ENCODE data around the gene USP34. TPM values are rescaled to one million over a fixed set of nuclear protein-coding genes. Genes with fewer than 3 reads are reported as not detected.

The USP34 gene
- total and polyA plus RNA-seq, 2 of the 8 experiments (the other 6 are each of a cell fraction or from before 2014, with no cell fraction given) = 56.7 to 91.7 TPM

GRCh38 chr2:61470965-61471904 is at the start of gene USP34 (continued):
- TF ChIP-seq TAF7 (optimal IDR thresholded peaks at IDR 0.05; ENCODE audit: borderline replicate concordance, low read depth, low read length) = peak; percentile 33
- TF ChIP-seq RBBP5 (IDR thresholded peaks at IDR 0.05; ENCODE audit: borderline replicate concordance, low read depth, low read length) = peak; percentile 57; the same call in 1 of the 2 replicates
- TF ChIP-seq BACH1 (IDR thresholded peaks at IDR 0.05; ENCODE audit: low read length) = peak; percentile 43; the same call in 1 of the 2 replicates
- no peak for TF ChIP-seq RAD21 (IDR thresholded peaks at IDR 0.05 in 1 of 2, conservative IDR thresholded peaks at IDR 0.05 in 1 of 2; ENCODE audit: low read depth in 2 of 2, low read length in 2 of 2)
- no peak for TF ChIP-seq SIX5 (IDR thresholded peaks at IDR 0.05; ENCODE audit: low read depth, low read length)
- peak; percentile 86 for TF ChIP-seq YY1 (IDR thresholded peaks at IDR 0.05; ENCODE audit: low read depth, low read length)
- no peak for TF ChIP-seq ZNF274 (IDR thresholded peaks at IDR 0.05; ENCODE audit: borderline replicate concordance, extremely low read depth, low read length)
- no peak for TF ChIP-seq NRF1 (IDR thresholded peaks at IDR 0.05; ENCODE audit: low read depth, low read length)
- TF ChIP-seq CREB1 (IDR thresholded peaks at IDR 0.05) = 0 out of 2 replicates have a peak, but pooled peaks have one; percentile 13
- no peak for TF ChIP-seq SIRT6 (IDR thresholded peaks at IDR 0.05; ENCODE audit: low read length)
- 0 out of 2 replicates have a peak, but pooled peaks have one; percentile 14 for TF ChIP-seq KDM5A (IDR thresholded peaks at IDR 0.05; ENCODE audit: low read length)
- TF ChIP-seq, protein P1, sequence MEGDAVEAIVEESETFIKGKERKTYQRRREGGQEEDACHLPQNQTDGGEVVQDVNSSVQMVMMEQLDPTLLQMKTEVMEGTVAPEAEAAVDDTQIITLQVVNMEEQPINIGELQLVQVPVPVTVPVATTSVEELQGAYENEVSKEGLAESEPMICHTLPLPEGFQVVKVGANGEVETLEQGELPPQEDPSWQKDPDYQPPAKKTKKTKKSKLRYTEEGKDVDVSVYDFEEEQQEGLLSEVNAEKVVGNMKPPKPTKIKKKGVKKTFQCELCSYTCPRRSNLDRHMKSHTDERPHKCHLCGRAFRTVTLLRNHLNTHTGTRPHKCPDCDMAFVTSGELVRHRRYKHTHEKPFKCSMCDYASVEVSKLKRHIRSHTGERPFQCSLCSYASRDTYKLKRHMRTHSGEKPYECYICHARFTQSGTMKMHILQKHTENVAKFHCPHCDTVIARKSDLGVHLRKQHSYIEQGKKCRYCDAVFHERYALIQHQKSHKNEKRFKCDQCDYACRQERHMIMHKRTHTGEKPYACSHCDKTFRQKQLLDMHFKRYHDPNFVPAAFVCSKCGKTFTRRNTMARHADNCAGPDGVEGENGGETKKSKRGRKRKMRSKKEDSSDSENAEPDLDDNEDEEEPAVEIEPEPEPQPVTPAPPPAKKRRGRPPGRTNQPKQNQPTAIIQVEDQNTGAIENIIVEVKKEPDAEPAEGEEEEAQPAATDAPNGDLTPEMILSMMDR (IDR thresholded peaks at IDR 0.05; ENCODE audit: control extremely low read depth in 1 of 3, insufficient read depth in 1 of 3, low read depth in 1 of 3, low read length in 3 of 3) = no peak
- TF ChIP-seq BCL11A (IDR thresholded peaks at IDR 0.05; ENCODE audit: low read depth in 2 of 2, low read length in 2 of 2) = no peak
- TF ChIP-seq EP300 (IDR thresholded peaks at IDR 0.05; ENCODE audit: borderline replicate concordance in 1 of 2, low read depth in 2 of 2, low read length in 2 of 2) = no peak
- TF ChIP-seq POLR2A (IDR thresholded peaks at IDR 0.05; ENCODE audit: control extremely low read depth in 1 of 2, low read depth in 2 of 2, low read length in 2 of 2) = peak; percentile 76 to 89
- TF ChIP-seq SAP30 (IDR thresholded peaks at IDR 0.05; ENCODE audit: insufficient read depth, insufficient replicate concordance, low read length) = peak; percentile 79
- 0 out of 2 replicates have a peak, but pooled peaks have one; percentile 30 for TF ChIP-seq SP4 (IDR thresholded peaks at IDR 0.05; ENCODE audit: low read length)
- TF ChIP-seq ASH2L (IDR thresholded peaks at IDR 0.05; ENCODE audit: low read length) = peak; percentile 70
- TF ChIP-seq POU5F1 (IDR thresholded peaks at IDR 0.05; ENCODE audit: low read depth, low read length) = no peak
- TF ChIP-seq SIN3A (conservative IDR thresholded peaks at IDR 0.05 in 1 of 2, IDR thresholded peaks at IDR 0.05 in 1 of 2; ENCODE audit: low read depth in 1 of 2, low read length in 2 of 2) = peak; percentile 24 to 56; a peak in 1 of 4 replicates

Measured in H1 (cell line).